CD4-positive, alpha-beta T cell treated with Interleukin-10 for 1 hour (primary cell): Measurements from ENCODE around the gene MACROD2.

Experiments
- DNase-seq: peaks from one replicate; pipeline ENCODE4 v3.0.0-alpha.2; 2020

The MACROD2 gene

DNA sequence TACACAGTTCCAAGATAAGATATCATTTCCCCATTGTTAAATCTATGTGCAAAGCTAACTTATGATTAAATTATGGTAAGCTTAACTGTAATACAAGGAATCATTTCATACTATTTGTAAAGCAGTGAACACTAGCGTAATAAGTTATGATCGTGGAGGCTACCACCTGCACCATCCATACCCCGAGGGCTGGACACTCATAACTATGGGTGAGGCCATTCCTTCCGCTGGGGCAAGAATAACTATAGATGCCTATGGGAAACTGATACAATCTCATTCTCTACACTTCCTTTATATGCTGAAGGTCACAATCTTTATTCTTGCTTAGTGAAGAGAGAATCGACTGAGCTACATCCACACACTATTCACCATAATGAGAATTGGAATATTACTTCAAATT lies 1258.1 kb downstream of the MACROD2 start:
- no peak for DNase-seq

DNA sequence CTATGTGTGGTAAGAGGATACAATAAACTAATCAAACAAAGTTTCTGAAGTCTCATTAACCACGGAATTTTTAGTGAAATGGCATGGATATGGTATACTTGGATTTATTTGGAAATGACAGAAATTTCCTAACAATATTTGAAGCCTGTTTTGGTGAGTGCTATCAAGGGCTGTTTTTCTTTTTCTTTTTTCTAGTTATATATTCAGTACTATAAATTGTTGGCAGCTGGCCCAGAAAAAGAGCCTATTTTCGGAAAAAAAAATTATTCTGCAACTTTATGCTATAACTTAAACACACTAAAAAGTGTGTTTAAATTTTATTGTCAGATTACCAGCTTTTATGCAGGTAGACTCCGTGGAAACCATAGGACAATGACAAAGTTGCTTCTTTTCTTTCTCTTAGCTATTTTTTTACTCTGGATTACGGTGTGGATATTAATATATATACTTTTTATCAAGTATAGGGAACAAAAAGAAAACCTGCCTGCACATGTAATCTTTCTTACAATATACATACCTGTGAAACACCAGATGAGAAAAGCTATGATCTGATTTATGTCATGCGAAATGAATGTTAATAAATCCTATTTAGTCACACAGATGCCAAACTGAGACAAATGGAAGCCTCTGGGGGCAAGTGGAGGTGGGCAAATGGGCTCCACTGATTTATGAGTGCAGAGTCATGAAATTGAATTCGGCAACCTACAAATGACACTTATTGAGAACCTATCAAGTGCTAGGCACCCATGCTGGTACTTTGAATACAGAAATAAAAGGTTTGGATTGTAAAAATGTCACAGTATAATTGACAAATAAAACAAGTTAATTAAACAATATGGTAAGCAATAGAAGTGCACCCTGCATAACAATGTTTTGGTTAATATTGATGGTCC lies 1261.6 kb downstream of the MACROD2 start:
- no peak for DNase-seq

DNA sequence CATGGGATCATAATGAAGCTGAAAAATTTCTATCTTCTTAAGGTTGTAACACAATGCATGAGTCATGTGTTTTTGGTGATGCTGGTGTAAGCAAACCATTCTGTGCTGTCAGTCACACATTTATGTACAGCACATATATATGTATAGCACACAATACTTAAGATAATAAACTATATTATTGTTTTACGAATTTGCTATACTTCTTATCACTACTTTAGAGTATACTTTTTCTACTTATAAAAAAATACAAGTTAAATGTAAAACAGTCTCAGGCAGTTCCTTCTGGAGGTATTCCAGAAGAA lies 1262.2 kb downstream of the MACROD2 start:
- DNase-seq, result no peak

DNA sequence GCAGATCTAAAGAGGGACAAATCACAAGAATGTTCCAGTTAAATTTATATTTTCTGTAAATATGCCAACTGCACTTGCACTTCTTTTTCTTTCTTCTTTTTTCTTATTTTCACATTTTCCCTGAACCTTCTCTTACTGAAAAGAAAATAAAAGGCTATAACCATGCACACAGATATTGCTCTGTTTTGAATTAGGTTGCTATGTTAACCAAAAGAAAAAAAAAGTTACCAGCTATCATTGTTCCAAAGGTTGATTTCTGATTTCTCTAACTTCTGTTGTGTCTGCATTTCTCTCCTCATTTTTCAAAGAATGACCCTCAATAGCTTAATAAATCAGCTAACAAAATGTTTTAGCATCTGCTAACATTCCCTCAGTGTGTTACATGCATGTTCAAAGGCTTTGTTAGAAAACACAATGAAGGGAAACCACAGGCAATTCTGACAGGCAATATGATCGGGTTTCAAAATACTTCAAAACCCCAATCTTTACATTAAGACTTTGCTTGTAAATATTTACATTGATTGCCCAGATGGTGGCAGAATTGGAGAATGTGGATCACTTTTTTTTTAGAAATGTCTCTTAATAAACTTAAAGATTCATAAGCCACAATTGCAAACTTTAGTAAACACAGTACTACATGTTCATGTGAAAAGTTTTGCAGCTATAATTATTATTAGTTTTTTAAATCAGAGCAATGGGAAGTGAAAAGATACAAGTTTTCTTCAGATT lies 1270.4 kb downstream of the MACROD2 start:
- DNase-seq, result no peak

DNA sequence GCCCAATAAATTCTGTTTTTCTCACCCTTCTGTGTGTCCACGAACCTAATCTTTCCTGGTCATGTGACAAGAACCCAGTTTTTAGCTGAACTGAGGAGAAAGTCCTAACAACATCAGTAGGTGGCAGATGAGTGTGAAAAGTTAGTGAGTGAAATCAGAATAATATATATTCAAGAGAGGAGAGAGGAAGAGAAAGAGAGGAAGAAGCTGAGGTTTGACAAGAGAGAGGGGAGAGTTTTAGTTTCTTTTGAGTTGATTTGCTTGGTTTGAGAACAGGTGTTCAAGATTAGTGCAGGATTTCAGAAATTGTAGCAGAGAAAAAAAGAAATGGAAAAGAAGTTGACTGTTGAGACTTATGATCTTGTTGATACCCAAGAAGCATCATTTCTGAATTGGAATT lies 1272.6 kb downstream of the MACROD2 start:
- no peak for DNase-seq

DNA sequence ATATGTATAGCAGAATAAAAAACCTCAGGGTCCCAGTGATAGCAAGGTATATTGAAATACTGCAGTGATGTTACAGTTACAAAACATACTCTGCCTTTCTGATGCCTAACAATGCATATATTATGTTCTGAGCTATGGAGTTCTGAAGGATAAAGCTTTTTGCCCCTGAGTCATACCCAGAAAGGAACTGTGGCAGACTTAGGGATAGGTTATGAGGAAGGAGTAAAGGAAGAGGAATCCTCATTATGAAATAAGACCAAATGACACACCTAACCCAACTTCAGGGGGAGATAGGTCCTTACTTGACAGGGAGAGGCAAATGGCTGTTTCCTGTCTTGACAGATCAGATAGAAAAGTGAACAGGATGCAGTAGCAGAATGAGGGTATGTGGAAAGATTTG lies 1282.7 kb downstream of the MACROD2 start:
- no peak for DNase-seq

DNA sequence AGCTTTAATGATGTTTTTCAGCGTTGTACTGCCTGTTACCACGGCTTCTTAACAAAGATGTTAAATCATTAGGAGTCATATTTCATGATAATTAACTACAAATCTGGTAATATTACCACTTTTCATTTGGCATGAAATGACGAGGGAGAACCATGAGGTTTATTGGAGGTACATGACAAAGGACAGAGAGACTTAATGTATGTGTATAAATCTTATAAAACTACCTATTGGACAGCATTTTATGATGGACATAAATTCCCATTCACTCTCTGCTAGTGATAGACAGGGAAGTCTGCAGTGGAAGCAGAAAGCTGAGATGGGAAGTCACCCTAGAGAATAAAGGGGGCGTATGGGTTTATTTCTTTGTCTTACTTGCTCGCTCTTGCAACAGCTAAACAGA lies 1292.0 kb downstream of the MACROD2 start:
- DNase-seq, result no peak

DNA sequence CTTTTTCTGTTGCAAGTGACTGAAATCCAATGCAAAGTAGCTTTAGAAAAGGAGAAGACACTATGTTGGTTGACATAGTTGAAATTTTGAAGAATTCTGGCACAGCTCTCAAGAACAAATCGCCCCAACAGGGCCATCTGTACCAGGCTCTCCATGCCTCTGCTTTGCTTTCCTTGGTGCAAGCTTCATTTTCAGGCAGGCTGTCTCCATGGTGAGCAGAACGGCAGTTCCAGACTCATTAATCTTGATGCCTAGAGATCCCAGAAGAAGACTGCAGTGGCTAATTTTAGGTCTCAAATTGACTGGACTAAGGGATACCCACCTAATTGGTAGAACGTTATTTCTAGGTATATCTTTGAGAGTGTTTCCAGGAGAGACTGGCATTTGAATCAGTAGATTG lies 1292.8 kb downstream of the MACROD2 start:
- no peak for DNase-seq

DNA sequence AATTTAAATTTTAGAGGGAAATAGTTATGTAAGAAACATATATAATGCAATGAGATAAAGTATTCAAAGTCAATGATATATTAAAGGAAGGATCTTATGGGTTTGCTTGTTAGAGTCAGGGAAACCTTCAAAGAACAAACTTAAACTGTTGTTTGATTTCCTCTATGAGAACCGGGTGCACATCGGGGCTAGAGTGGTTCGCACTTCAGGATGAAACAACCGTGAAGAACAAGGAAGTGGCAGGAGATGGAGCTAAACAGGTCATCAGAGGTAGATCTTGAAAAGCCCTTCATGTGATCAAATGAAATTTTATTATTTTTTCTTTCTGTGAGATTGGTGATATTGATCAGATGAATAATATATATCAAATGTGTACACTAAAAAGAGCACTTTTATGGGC lies 1294.0 kb downstream of the MACROD2 start:
- DNase-seq, result no peak

DNA sequence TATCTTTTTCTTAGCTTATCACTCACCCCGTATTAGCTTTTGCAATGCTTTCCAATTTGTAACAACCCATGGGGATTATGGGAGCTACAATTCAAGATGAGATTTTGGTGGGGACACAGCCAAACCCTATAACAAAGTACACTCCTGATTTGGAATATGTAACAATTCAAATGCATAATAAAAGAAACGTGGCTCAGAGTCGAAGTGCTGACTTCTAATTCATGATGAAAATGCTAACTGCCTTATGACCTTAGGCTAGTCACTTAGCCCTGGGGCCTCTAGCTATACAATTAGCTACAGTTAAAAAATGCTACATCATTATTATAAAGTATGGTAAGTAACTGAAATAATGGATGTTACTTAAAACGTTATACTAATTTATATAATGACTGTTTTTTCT lies 1297.1 kb downstream of the MACROD2 start:
- DNase-seq, result no peak

DNA sequence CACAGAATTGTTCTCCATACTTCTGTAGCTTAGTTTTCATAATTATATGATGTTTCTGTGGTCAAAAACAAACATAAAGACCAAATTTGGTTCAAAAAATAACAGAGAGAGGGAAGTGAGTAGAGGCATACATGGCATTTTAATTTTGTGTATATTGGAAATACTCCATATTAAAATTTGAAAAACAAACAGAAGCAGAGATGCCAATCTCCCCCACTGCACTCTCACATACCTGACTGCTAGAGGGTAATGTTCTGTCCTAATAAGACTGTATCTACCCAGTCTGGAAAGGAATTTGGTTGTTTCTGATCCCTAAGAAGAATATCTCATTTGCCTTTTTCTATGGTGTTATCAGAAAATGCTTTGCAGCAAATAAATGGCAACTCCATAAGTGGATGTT lies 1301.1 kb downstream of the MACROD2 start:
- DNase-seq, result no peak

DNA sequence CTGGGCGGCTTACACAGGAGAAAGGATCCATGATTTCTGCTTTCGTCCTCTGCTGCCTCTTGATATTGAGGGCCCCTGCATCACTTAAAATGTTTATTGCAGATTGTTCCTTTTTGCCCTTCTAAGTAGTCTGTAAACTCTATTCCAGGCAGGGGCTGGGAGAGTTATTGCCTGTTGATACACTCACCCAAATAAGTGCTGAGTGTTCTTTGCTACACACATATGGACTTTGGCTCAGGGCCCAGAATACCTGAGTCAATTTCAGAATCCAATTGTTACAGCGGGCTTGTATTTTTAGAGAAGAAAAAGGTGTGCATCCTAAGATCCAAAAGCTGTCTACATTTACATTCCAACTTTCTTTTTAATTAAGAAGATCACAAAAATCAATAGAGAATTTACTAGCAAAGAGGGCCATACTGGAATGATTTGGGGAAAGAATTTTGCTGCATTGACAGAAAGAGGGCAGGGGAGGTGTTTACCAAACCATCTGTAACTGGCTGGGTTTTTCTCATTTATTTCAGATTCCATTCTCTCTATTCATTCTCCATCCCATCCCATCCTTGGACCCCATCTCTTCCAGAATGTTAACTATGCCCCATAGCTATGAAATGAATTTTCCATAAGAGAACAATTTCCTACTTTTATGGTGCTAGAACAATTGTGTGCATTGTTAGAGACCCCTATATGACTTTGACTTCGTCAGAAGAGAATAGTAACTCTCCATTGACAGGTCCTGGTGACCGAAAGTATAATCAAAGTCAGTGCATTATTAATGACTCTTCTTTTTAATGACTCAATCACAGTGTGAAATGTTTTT lies 1302.0 kb downstream of the MACROD2 start:
- no peak for DNase-seq

DNA sequence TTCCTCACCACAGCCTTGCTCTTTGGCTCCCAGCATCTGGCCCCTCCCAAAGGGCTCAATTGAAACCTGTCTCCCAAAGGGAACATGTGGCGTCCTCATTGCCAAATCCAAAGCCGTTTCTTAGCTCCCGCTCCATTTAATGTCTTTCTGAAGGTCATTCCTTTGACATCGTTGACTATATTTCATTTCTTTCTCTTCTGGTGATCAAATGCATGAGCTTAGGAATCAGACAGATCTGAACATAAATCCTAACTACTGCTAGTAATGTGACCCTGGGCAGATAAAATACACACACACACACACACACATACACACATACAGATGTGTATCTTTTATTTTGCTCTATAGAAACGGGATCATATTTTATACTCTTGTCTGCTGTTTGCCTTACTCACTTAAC lies 1306.8 kb downstream of the MACROD2 start:
- no peak for DNase-seq

DNA sequence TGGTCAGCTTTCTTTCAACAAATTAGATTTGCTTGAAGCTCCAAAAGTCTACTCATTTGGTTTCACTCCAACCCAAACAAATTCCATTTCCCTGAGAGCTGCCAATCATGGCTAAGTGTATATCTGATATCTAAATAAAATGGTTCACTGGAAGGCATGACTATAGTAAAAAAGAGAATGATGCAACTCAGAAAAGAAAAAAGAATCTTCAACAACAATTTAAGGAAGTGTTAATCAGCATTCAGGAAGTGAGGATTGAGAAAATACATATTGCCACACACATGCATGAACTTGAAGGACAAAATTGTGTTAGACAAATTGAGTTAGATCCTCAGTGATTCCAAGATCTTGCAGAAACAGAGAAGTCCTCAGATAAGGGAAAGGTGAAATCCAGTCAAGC lies 1315.0 kb downstream of the MACROD2 start:
- no peak for DNase-seq

DNA sequence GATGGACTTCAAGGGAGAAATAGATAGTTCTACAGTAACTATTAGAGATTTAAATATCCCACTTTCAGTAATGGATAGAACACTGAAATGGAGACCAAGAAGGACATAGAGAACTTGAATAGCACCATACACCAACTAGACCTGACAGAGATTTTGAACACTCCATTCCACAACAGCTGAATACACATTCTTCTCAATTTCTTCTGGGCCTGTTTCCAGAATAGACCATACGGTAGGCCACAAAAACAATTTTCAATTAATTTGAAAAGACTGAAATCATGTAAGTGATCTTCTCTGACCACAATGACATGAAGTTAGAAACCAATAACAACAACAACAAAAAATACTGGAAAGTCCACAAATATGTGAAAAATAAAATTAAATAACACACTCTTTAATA lies 1321.2 kb downstream of the MACROD2 start:
- no peak for DNase-seq

DNA sequence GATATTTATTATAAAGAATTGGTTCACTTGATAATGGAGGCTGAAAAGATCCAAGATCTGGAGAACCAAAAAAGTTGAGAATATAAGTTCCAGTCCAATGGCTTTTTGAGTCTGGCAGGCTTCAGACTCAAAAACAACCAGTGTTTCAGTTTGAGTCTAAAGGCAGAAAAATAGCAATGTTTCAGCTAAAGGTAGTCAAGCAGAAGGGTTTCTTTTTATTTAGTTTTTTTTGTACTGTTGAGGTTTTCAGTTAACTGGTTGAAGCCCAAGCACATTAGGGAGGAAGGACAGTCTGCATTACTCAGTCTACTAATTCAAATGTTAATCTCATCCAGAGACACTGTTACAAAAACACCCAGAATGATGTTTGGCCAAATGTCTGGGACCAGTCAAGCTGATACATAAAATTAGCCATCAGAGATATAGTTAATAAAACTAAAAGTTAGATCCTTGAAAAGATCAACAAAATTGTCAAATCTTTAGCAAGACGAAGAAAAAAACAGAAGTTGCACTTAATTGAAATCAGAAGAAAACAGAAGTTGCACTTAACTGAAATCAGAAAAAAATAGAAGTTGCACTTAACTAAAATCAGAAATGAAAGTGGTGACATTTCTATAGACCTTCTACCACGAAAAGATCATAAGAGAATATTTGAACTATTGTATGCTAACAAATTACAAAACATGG lies 1322.4 kb downstream of the MACROD2 start:
- DNase-seq, result no peak

DNA sequence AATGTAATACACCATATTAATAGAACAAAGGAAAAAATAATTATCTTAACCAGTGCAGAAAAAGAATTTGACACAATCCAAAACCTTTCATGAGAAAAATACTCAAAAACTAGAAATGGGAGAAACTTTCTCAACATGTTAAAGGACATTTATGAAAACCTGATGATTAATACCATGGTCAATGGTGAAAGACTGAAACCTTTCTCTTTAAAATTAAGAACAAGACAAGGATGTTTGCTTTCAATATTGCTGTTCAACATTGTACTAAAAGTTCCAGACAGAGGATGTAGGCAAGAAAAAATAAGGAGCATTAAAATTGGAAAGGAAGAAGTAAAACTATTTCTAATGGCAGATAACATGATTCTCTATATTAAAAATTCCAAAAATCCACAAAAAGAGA lies 1323.4 kb downstream of the MACROD2 start:
- DNase-seq, result no peak

DNA sequence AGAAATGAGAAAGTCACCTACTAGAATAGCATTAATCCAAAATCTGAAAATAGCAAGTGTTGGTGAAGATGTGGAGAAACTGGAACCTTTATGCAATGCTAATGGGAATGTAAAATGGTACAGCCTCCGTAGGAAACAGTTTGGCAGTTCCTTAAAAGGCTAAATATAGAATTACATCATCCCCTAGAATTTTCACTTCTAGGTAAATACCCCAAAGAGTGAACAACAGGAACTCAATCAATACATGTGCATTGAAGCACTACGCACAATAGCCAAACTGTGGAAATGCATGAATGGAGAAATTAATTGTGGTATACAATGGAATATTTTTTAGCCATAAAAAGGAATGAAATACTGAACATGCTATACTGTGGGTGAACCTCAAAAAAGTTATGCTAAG lies 1324.1 kb downstream of the MACROD2 start:
- no peak for DNase-seq

DNA sequence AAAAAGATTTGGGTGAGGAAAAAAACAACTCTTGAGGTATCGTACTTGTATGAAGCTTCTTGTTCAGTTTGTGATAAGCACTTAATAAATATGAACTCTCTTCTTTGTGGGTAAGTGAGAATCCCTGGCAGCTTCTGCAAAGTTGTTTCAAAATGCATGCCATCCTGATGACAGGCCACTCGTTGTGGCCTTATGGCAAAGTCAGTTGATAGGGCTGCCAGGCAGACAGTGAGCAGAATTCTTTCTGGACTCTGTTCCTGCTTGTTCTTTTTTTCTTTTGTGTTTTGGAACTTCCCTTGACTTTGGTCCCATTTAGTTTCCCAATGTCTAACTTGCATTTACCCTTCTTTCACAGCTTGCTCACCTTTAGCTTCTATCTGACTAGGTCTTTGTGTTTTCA lies 1325.6 kb downstream of the MACROD2 start:
- no peak for DNase-seq

DNA sequence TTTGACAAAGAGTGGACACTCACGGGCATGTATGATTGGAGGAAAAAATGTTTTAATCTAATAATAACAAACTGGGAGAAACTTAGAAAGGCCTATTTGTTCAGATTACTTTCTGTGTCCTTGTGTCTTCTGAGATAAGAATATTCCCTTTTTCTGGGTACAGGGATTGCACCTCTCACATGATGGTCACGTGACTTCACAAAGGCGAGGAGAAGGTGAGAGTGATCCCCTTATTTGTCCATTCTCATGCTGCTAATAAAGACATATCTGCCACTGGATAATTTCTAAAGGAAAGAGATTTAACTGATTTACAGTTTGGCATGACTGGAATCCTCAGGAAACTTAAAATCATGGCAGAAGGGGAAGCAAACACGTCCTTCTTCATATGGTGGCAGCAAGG lies 1331.8 kb downstream of the MACROD2 start:
- DNase-seq, result no peak

DNA sequence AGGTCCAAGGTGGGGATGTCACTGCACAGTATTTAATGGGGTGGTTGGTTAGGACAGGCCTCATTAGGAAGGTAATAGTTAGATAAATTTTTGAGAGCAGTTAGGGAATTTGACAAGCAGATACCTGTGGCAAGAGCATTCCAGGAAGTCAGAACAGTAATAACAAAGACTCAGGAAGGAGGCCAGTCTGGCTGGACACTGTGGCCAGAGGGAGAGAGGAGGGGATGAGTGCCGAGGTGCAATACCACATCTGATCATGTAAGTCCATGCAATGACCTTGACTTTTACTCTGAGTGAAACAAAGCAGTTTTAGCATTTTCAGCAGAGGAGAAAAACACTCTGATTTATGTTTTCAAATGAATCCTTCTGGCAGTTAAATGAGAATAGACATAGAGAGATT lies 1332.8 kb downstream of the MACROD2 start:
- no peak for DNase-seq

DNA sequence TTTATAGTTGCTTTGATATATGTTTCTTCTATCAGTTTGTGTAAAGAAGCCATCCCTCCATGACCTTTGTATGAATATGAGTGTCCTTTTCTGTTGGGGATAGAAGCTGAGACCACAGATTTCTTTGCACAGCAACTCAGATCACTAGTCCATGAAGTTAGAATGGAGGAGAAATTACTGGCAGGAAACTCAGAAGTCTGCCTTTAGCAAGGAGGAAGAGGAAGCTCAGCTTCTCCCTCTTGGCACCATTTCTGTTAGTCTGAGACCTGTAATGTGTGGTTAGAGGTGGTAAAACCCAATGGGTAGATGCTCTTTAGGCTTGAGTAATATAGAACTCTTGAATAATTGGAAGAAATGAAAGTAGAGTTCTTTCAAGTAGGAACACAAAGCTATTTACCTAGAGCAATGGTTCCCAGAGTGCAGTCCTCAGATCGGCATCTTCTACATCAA lies 1337.4 kb downstream of the MACROD2 start:
- DNase-seq, result no peak

DNA sequence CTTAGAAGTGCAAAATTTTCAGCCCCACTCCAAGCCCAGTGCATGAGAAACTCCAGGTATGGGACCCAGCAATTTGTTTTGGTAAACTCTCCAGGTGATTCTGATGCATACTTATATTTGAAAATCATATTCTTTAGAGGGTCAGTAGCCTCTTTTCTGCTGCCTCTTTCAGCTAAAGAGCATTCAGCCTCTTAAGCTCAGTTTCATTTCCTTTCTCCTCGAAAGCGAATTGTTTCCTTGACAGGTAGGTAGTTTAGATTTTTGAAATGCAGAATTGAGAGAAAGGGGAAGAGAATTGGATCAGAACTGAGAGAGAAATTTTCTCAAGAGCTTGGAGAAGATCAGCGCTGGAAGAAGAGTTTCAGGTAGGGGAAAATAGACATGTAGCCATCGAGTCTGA lies 1337.9 kb downstream of the MACROD2 start:
- no peak for DNase-seq
